GM19043 (cell line): ENCODE measurements around the gene RPS21.

Source experiments
- ATAC-seq: cut with Tn5 transposase; IDR thresholded peaks from one replicate; pipeline ENCODE4 v1.9.1; 2021; ENCODE audit warnings: low read depth; ENCODE audit not compliant: unreplicated experiment

The RPS21 gene

DNA sequence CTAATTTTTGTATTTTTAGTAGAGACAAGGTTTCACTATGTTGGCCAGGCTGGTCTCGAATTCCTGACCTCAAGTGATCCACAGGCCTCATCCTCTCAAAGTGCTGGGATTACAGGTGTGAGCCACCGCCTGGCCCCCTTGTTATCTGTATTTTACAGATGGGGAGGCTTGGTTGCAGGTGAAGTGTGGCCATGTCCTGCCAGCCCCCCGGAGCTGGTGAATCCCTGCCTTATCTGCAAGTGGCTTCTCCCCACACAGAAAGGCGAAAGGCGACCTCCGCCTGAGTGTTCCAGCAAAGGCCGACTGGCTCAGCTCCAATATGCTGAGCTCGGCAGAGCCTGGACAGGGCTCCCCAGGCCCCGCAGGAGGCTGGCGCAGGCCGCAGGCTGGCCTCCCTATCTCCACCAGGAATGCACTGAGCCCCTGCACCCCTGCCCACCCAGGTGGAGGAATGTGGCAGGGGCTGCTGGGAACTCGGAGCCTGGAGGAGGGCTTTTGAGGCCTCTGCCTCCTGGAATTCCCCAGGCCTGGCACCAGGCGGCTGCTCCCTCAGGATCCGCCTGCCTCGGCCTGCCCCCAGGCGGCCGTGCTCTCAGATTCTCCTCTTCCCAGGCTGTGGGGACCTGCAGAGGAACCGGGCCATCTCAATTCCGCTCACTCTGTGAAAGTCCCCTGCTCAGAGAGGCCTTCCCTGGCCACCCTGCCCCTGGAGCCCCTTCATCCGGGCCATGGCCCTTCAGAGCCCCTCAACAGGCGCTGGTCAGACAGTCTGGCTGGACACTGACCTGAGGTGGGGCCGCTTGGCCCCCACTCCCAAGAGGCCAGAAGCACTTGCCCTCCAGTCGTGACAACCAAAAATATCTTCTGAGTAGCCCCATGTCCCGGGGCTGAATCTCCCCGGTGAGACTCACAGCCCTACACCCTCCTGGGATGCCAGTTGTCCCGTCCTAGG lies 10.5 kb upstream of the RPS21 start:
- ATAC-seq = no peak

- no peak for ATAC-seq
These were observed 9.8 kb upstream of the RPS21 start for GRCh38 chr20:62377064-62377461.

DNA sequence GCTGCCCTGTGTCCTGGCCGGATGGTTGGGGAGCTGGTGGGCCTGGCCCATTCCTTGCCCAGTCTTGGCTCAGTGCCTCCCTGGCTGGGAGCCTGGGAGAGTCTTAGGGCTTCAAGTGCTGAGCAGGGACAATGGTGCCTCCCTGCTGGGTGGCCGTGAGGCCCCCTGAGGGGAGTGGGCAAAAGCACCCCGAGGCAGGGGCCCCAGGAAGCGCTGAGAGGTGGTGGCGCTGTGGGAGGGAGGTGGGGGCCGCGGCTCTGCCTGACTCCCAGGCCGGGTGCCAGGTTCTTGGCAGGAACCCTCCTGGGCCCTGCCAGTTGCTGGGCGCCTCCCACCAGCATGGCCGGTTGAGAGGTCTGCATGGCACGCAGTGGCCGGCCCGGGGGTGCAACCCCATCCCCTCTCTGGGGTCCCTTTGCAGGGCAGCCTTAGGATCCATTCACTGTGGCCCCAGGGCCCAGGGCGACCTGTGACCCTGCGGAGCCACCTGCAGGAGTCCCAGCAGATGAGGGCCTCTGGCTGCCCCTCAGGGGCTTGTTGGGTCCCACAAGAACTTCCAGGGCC lies 9.2 kb upstream of the RPS21 start:
- no peak for ATAC-seq

- no peak for ATAC-seq
These were observed 8.7 kb upstream of the RPS21 start for GRCh38 chr20:62378215-62378614.

DNA sequence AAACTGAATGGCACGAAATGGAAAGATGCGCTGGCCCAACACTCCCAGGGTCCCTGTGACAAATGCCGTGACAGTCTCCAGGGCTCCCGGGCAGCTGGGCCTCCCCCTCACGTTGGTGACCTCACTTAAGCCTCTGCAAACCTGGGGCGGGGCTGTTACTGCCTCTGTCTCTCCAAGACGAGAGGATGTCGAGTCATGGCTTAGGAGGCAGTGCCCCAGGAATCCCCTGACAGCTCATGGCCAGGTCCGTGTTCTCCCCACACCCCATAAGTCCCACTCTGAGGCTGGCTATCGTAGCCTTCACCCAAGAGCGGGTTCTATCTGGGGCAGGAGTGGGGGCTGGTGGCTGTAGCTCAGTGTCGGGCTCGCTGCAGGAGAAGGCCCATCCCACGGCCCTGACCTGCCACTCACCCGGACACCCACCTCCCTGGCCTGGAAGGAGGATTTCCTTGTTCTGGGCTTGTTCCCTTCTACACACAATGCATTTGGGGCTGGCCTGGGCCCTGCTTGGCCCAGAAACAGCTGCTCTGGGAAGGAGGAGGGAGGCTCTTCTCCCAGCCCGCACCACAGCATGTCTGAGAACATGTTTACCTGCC lies 5.6 kb upstream of the RPS21 start:
- no peak for ATAC-seq

DNA sequence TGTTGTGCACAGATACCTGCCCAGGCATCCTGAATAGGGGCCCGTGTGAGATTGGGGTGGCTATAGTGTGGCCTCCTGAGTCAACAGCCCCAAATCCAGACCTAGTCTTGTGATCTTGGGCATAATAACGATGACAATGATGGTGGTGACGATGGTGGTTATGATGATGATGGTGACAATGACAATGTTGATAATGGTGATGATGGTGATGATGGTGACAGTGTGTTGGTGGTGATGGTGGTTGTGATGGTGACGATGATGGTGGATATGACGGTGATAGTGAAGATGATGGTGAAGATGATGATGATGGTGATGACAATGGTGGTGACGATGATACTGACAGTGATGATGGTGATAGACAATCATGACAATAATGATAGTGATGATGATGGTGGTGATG lies 5.1 kb upstream of the RPS21 start:
- no peak for ATAC-seq

GRCh38 chr20:62382306-62383198 lies 4.4 kb upstream of the RPS21 start:
- peak; percentile 71 for ATAC-seq

DNA sequence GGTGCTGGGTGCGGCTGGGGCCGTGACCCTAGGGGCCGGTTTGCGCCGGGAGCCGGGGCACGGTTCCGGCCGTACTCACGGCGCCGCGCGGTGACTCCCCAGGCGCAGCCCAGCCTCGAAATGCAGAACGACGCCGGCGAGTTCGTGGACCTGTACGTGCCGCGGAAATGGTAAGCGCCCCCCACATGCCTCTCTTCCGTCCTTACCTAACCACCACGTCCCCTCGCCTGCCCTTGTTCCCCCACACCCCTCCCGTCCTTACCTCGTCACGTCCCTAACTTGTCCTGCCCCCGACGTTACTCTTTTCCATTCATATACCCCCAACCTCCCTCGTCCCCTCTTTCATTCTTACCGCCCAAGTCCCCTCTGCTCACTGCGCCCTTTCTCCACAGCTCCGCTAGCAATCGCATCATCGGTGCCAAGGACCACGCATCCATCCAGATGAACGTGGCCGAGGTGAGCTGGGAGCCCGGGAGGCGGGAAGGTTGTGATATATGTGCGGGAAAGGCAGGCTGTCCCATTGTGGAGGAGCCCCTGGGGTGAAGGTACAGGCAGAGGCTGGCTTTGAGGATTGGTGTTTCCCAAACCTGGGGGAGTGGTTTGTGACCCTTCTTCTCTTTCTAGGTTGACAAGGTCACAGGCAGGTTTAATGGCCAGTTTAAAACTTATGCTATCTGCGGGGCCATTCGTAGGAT lies 463 bp downstream of the RPS21 start:
- ATAC-seq = no peak

GRCh38 chr20:62387933-62388635 lies 1.2 kb downstream of the RPS21 start:
- no peak for ATAC-seq

DNA sequence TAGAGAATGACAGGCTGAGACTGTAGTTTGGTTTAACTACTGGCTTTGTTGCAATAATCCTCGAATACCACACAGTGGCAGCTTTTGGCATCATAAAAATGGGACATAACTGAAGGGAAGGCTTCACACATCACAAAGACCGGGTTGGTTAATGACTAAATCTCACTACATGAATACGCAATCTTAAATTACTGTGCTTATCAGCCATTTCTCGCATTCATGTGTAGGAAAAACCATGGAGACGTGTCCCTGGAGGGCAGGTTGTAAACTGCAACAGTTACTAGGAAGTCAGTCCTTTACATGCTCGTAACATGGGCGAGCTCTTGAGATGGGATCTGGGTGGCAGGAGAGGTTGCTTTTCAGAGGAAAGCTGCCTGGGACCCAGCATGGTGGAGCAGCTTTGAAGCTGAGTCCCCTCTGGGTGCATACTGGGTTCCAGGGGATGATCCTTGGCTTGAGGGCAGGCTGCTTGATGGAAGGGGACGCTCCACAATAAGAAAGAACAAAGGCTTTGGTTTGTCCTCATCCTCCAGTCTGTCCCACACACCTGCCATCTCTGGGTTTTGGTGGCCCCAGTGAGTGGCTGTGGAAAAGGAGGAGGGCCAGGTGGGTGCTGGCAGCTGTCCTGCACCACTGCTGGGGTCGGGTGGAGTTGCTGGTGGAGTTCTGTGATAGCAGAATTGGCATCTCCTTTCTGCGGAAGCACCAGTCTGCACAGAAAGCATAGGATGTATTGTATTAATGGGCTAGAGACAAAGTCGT lies 2.1 kb downstream of the RPS21 start:
- no peak for ATAC-seq

DNA sequence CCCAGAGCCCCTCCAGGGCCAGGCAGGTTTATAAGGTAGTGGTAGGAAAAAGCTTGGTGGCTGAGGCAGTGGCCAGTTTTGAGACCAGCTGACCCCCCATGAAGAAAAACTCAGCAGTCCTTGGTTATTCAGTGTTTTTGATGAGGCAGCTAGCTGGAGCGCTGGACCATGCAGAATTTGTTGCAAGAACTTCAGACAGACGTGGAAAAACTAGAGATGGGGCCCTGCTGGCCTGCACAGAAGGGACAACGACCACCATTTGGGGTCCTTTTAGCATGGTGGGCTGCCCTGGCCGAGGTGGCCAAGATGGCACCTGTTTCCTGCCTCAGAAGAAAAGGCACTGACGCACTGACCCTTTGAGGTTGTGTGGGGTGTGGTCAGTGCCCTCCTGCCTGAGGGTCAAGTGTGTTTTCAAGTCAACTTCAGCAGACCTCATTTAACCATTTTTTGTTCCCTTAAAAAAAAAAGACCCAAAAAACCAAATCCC lies 2.7 kb downstream of the RPS21 start:
- ATAC-seq = no peak

GRCh38 chr20:62390317-62391164 lies 3.6 kb downstream of the RPS21 start:
- ATAC-seq = no peak

- ATAC-seq = no peak
These were observed 4.5 kb downstream of the RPS21 start for GRCh38 chr20:62391165-62392076.

GRCh38 chr20:62392077-62392418 lies 5.1 kb downstream of the RPS21 start:
- ATAC-seq = no peak

DNA sequence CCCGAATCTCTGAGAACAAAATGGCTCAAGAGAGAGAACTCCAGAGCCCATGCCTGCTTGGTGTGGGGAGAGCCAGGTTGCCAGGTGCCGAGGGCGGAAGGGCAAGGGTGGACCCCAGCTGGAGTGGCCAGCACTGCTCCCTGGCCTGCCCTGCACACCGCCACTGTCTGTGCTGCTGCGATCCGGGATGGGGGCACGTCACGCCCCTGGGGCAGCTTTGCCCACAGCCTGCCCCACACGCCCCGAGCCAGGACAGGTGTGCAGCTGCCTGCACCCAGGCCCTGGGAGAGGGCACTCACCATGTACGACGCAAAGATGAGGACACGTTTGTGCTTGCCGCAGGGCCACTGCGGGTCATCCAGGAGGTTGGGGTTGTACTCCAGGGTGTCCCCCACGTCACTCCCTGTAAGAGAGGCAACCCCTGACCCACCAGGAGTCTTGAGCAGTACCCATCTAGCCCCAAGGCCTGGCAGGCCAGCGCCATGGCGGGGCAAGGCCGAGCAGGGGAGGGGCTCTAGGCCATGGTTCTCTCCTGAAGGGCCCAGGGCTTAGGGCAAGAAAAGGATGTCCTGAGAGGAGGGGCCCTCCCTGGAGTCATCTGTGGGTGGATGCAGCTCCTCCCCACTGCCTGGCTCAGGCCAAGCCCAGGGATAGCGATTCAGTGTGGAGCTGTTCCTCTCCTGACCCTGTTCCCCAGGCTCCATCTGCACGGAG lies 5.9 kb downstream of the RPS21 start:
- no peak for ATAC-seq

GRCh38 chr20:62393335-62393665 lies 6.4 kb downstream of the RPS21 start:
- ATAC-seq = no peak
